NCI-H82 treated with DMSO at 0.1 percent for 48 hours (cell line): ENCODE data around the gene RAB17.

ENCODE experiments used
- DNase-seq: peaks from one replicate; lab custom pipeline; 2025; ENCODE audit not compliant: unreplicated experiment; lab: John Stamatoyannopoulos, UW

The RAB17 gene

DNA sequence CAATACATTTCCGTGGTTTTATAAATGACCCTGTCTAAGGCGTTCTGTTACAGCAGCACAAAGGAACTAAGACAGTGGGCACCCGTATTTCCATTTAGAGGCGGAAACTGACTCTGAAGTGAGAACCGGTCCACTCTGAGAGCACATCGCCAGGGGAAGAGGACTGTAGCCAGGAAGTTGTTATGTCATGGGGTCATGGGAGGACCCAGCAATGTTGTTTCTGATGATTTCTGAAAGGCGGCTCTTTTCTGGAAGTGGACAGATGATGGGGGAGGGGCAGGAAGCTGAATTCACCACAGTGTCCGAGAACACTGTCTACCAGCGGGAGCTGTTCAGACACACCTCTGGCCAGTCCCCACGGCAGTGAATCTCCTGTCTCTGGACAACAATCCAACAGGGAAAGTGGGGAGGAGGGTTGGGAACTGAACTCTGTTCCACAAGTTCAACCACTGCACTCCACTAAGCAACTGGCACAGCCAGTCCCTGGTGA, 34.7 kb upstream of the RAB17 start:
- no peak for DNase-seq

DNA sequence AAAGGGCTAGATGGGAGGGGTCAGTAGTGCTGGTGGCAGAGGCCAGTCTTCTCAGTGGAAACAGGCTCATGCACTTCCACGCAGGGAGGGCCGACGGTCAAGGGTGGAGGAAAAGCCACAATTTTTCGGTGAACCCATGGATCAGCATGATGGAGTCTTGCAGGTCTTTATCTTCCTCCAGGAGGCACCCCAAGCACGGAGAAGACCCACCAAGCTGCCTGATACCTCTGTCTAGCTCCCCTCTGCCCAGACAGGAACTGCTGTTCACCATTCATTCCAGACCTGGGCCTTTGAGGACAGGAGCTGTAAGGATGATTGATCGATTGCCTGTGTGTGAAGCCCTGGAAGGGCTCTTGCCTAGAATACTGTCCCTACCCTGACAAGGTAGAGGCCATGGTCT, 34.0 kb upstream of the RAB17 start:
- DNase-seq: no peak

DNA sequence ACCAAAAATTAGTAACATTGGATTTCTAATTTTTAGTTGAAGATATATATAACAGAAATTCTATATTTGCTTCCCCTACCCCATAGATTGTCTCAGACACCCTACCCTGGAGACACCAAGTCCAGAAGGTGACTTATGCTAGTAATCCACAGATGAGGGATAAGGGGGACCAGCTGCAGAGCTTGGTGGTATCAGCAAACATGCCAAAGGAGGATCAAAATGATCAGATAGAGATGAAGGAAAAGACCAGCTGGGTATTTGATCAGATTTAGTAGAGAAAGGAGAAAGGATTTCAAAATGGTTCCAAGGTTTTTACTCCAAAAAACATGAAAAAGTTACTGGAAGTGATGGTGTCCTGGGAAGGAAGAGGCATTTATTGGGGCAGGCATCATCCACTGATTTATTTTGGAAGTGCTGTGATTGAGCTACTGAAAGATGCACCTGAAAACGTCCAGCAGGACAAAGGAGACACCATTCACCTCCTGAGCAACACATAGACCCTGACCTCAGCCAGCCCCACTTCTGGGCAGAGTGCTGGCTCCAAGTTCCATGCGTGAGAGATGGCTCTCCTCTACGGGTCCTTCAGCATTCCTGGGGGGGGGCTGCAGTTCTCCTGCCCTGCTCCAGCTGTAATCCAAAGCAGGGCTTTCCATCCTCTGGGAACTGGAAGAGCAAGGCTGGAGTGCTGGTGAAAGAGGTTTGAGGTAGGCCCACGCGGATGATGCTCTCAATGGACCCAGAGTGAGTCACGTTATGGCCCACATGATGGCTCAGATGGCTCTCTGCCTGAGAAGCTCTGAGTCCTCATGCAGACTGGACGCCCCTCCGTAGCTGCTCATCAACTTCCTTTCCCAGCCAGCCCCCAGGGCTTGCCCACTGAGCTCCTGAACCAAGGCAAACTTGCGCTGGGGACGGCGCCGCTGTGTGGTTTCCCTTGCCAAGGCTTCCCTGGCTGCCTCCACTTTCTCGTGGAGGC, 33.2 kb upstream of the RAB17 start:
- no peak for DNase-seq

DNA sequence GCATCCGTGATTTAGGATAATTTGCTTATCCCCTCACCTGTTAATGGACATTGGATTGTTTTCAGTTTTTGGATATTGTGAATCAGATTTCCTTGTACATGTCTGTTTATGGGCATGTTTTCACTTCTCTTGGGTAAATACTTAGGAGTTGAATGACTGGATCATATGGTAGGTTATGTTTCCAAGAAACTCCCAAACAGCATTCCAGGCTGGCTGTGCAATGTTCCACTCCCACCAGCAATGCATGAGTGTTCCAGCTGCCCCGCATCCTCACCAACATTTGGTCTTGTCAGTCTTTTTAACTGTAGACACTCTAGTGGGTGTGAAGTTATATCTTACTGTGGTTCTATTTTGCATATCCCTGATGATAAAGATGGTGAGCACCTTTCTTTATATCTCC, 27.9 kb upstream of the RAB17 start:
- DNase-seq: no peak

DNA sequence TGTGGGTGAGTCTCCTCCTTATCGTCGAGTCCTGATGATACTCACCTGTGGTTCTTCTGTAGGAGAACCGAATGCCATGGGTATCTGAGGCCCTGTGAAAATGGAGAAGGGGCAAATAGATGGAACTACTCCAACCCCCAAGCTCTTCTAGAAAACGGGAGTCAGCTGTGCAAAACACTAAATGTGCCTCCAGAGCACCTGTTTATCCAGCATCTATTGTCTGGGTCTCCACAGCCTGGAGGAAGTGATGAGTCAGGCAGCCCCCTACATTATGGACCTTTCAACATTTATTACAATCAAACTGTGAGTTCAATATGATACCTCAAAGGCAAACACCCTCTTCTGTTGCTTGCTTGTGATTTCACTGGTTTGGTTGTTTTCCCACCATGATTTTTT, 27.1 kb upstream of the RAB17 start:
- DNase-seq: no peak

DNA sequence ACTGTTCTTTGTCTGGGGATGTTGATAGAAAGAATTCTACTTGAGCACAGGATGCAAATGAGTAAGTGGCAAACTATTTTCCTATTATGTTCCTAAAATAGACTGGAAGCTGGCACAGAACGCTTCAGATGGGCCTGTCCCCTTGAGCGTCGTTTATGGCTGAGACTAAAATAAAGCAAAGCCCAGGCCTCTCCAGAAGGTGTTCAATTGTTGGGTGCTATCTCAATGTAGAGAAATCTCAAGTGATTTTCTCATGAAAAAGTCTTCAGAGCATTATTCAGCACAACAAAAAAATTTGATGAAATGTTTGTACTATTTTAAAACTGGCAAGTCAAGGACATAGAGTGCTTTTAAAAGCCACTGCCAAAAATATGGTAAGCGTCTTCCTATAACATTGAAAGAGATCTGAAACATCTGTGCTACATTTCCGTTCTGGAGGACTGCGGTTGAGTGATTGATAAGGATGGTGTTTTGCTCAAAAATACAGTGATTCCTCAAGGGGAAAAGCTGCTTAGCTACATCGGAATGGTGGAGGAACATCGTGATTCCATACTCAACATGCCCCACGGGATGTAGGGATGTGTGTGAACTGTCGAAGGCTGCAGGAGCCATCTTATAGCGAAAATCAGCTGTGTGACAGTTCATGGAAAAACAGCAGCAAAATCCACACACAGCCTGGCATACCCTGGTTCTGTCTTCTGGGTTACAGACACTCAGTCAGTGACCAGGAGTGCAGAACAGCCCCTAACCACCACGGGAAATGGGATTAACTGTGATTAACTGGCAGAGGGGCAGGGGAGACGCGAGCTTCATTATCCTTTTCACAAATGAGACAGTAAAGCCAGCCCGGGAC, 26.4 kb upstream of the RAB17 start:
- DNase-seq: peak; percentile 78

DNA sequence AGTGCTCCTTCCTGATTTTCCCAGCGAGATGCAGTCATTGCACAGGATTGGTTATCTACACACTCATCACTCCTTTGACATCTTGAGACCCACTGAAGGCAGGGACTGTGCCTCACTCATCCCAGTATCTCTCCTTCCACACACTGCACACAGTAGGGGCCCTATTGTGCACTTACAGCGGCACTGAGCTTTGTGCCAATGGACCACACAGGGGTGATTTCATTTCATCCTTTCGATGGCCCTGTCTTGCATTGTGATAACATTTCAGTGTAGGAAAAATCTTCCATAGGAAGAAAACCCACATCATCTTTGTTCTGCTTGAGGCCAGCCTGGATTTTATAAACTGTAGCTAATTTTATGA, 25.8 kb upstream of the RAB17 start:
- DNase-seq: no peak

DNA sequence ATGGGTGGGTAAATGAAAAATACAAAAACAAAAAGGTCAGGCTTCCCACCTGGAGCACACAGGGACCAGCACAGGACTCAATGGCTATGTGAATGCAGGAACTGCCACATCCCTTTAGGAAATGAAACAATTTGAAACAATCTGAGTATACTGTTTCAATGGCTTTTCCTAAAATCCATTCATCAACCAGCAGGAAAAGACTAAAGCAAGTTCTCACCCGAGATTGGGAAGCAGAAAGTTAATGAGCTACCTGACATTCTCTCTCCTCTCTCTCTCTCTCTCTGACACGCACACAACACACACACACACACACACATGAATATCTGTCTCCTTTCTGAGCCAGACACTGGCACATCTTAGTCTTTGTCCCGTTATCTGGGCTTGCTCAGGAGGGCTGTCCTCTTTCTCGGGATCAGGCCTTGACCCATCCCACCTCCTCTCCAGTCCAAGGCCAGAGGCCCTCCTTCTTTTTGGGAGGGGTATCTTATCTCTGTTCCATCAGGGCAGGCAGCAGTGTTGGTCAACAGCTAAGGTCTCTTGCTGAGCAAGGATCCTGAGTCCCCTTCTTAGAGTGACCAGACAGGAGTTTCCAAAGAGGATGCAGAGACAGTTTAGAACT, 25.2 kb upstream of the RAB17 start:
- DNase-seq: no peak

DNA sequence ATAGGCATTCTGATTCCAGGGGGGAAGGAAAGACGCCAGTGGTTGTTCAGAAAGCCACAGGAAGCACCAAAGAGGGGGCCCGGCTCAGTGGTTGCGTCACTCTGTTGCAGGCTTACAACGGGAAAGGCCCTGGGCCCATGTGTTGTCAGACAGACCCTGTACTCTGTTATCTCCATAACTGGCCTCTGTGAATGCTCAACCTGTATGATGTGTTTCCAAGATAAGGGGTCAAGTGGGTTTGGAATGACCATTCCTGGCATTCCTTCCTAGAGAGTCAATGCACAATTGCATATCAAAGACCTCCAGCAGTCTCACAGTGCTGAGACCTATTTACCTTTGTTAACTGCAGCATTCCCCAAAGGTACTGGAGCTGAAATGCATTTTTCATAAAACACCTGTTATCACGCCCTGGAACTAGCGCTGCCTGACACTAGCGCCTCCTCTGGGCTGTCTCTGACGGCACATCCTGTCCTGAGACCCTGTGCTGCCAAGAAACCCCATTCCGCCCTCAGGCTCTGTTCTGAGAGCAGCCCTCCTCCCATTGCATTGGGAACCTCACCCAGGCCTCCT, 23.7 kb upstream of the RAB17 start:
- DNase-seq: no peak

DNA sequence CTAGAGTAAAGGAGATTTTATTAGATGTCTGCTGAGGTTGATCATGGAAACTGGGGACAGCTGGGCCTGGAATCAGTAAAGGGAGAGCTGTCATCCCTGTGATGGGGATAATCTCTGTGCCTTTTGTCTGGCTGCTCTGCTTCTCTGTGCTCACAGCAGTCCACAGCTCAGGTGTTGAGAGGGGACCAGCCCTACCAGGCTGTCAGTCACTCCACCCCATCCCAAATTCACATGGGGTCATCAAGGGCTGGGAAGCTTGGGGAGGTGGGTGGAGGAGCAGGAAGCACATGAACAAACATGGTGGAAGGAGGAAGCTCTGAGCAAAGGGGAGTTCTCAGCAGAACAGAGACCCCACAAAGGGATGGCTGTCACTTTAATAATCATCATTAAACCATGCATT, 23.1 kb upstream of the RAB17 start:
- DNase-seq: no peak

DNA sequence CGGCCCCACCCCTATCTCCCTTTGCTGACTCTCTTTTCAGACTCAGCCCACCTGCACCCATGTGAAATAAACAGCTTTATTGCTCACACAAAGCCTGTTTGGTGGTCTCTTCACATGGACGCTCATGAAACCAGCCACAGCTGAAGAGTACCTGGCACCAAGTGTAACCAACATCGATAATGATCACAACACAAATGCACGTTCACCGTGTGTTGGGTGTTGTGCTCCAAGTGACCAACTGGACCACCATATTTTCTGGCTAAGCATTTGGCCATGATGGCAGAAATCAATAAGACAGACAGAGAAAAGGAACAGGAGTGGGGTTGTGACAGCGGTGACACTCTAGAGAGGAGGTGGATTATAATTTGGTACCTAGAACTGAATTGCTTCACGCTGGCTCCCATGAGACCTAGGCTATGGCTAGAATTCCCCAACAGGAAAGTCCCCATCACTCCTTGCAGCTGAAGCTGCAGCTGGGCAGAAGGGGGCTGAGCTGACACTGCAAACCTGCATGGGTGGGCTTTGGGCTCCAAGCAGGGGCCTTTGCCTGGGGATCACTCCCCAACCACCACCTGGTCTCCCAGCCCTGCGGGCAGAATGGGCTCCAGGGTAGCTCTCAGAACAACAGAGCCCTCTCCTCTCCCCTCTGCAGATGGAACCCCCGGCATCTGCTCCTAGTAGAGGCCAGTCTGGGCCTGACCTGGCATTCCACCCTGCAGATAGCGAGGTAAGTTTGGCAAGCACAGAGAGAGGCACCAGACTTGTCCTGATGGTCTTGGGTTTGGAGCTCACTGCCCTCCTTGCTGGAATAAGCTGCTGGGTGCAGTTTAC, 22.2 kb upstream of the RAB17 start:
- no peak for DNase-seq

DNA sequence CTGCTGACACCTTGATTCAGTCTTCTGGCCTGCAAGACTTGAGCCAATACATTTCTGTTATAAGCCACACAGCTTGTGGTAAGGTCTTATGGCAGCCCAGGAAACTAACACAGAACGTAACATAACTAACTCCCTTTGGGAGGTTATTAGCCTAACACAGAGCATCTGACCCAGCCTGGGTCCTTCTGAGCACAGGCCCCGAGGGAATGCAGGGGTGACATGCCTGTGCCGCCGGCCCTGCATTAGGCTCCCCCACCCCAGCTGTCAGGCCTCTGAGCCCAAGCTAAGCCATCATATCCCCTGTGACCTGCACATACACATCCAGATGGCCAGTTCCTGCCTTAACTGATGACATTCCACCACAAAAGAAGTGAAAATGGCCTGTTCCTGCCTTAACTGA, 16.0 kb upstream of the RAB17 start:
- peak; percentile 84 for DNase-seq

DNA sequence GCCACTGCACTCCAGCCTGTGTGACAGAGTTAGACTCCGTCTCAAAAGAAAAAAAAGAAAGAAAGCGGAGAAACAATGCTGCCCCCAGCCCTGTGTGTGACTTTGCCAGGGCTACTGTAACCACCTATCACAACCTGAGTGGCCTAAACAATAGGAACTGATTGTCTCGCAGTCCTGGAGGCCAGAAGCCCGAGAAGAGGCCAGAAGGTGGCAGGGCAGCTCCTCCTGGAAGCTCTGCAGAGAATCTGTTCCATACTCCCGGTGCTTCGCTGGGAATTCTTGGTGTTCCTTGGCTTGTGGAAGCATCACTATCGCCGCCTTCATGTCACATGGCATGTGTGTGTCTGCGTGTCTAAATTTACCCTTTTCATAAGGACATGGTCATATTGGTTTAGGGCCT, 14.4 kb upstream of the RAB17 start:
- DNase-seq: no peak

DNA sequence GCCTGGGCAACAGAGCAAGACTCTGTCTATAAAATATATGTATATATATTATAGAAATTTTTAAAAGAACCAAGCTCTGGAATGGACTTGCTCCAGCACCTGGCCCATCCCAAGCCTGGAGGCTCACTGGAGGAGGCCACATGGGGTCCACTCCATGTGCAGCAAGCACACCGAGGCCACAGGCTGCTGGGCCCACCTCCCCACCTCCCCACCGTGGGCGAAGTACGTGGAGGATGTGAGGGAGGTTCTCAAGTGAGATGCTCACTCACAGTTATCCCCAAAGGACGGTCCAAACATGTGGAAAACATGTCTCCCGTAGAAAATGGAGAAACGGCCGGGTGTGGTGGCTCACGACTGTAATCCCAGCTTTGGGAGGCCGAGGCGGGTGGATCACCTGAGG, 13.9 kb upstream of the RAB17 start:
- no peak for DNase-seq

DNA sequence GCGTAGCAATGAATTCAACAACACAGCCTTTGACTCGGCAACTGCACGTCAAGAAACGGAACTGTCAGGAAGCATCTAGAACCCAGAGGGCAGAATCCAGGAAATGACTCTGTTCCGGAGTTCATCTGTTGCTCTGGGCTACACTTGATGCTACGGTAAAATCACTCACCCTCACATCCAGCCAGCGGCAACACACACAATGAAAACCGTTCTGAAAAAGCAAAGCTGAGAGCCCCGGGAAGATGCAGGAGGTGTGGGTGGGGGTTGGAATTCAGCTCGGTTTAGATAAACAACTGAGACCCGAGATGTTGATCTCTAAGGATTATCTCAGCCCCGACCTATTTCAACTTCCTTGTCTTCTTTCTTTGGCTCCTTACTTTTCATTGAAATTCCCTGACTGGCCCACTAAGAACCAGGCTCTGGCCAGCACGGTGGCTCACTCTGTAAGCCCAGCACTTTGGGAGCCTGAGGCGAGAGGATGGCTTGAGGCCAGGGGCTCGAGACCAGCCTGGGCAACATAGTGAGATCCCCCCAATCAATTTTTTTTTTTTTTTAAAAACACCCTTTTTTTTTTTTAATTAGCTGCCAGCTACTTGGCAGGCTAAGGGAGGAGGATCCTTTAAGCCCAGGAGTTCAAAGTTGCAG, 13.3 kb upstream of the RAB17 start:
- DNase-seq: no peak

DNA sequence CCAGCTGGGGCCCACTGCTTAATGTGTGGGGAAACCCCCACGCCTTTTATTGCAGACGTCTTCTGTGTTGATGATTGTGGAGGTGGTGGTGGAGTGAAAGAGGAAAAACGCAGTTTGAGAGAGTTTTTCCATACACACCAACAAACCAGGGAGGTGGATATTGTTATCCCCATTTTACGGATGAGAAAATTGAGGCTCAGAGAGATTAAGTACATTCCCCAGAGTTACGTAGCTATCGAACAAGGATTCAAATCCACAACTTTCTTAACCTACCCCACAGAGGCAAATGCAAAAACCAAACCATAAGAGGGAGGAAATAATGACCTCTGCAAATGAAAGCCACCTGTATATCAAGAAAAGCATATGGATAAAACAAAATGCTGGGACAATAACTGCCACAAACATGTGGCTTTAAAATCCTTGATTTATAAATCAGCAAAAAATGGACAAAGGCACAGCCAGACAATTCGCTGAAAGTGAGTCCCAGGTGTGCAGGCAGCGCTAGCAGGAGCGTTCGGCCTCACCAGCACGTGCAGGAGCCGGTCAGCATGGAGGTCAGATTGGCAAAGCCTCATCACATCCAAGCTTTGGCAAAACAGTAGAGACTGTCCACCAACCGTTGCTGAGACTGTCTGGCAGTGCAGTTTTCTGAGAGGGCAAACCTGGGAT, 12.6 kb upstream of the RAB17 start:
- no peak for DNase-seq

DNA sequence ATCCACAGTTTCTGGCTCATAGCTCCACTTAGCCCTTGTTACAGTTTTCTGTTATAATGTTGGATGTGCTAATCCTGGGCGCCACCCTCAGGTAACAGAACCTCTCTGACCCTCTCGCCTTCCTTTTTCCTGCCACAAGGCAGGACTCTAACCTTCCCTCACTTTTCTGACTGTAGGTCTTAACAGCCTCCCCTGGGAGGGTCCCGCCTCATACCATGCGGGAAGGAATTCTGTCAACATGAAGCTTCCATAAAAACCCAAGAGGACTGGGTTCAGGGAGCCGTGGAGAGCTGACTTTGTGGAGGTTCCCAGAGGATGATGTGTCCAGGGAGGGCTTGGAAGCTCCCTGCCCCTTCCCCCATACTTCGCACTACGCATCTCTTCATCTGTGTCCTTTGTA, 11.9 kb upstream of the RAB17 start:
- DNase-seq: no peak

DNA sequence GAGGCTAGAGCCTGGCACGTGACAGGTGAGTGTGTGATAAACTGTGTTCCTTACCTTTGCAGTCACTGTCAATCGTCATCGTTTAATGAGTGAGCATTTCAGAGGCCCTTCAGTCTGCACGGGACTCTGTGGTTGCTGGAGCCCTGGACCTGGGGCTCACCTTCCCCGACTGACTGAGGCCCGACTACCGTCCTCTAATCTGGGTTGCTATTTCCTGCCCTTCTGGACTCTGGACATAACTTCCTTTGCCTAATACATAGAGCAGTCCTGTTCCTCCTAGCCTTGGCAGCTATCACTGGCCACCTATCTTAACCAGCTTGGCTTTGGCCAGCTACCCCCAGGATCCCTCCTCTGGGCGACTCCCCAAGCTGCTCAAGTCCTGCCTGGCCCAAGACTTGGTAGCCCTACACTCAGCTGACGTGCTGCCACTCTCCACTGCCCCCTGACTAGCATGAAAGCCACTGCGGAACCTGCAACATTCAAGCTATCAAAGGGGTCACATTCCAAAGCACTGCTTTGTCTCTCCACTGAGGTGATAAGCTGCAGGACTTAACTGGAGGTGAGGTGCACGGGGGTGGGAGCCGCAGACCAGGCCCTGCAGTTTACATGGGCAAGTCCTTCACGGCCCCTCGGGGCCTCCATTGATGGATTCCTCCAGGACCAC, 11.1 kb upstream of the RAB17 start:
- no peak for DNase-seq
